Kidney epithelial cell (primary cell): Measurements from ENCODE around the gene TMEM204. TPM values are rescaled to one million over a fixed set of nuclear protein-coding genes. Genes with fewer than 3 reads are reported as not detected.

ENCODE experiments used
- DNase-seq: peaks from one replicate; pipeline ENCODE4 v3.0.0-alpha.2; 2010; ENCODE audit warnings: low read depth
- H3K27me3 ChIP-seq: 2 replicates; pipeline ENCODE4 v1.6.0; 2011; ENCODE audit warnings: low read length; ENCODE audit not compliant: control insufficient read depth, insufficient read depth
- H3K36me3 ChIP-seq: 2 replicates; pipeline ENCODE4 v1.5.1; 2011; ENCODE audit warnings: low read length; ENCODE audit not compliant: control insufficient read depth, insufficient read depth
- H3K4me3 ChIP-seq: 2 replicates; pipeline ENCODE4 v1.5.1; 2011; ENCODE audit warnings: low read depth, mild to moderate bottlenecking, control low read depth, low read length
- total RNA-seq: library from RNA; depleted of rRNA; stranded (reverse); fragments of >200 nt; gene quantifications from 2 replicates; pipeline ENCODE4 v1.2.3, GENCODE V29; 2015
- TF ChIP-seq, protein P1 (sequence below): IDR thresholded peaks from 2 replicates; pipeline ENCODE4 v1.5.1; 2011; ENCODE audit warnings: mild to moderate bottlenecking, moderate library complexity, low read length, control low read depth, inconsistent platforms; ENCODE audit not compliant: insufficient read depth, poor library complexity, severe bottlenecking

Gene TMEM204
- total RNA-seq, 1 donor from 2014 or later = 4.0 TPM

DNA sequence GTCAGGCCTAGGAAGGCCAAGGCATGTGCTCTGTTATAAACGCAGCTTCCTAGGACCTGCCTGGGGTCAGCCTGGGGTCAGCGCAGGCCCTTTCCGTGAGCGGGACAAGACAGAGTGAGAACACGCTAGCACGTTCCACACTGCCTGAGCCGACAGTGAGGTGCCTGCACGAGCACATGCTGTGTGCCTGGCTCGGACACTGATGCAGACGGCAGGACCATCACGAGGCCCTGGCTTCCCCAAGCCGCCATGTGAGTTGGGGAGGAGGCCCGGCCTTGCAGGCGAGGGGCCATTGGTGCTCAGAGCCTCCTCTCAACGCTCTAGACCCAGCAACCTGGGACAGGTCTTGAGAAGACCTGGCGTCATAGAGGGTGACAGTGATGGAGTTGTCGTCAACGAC lies 9.1 kb downstream of the TMEM204 start:
- TF ChIP-seq, protein P1, sequence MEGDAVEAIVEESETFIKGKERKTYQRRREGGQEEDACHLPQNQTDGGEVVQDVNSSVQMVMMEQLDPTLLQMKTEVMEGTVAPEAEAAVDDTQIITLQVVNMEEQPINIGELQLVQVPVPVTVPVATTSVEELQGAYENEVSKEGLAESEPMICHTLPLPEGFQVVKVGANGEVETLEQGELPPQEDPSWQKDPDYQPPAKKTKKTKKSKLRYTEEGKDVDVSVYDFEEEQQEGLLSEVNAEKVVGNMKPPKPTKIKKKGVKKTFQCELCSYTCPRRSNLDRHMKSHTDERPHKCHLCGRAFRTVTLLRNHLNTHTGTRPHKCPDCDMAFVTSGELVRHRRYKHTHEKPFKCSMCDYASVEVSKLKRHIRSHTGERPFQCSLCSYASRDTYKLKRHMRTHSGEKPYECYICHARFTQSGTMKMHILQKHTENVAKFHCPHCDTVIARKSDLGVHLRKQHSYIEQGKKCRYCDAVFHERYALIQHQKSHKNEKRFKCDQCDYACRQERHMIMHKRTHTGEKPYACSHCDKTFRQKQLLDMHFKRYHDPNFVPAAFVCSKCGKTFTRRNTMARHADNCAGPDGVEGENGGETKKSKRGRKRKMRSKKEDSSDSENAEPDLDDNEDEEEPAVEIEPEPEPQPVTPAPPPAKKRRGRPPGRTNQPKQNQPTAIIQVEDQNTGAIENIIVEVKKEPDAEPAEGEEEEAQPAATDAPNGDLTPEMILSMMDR = no peak
- no peaks in the 10 kb centered on the region for H3K36me3 ChIP-seq
- no peak for DNase-seq
- H3K27me3 ChIP-seq = no peaks in the 10 kb centered on the region
- no peak overlapping the region for H3K4me3 ChIP-seq

DNA sequence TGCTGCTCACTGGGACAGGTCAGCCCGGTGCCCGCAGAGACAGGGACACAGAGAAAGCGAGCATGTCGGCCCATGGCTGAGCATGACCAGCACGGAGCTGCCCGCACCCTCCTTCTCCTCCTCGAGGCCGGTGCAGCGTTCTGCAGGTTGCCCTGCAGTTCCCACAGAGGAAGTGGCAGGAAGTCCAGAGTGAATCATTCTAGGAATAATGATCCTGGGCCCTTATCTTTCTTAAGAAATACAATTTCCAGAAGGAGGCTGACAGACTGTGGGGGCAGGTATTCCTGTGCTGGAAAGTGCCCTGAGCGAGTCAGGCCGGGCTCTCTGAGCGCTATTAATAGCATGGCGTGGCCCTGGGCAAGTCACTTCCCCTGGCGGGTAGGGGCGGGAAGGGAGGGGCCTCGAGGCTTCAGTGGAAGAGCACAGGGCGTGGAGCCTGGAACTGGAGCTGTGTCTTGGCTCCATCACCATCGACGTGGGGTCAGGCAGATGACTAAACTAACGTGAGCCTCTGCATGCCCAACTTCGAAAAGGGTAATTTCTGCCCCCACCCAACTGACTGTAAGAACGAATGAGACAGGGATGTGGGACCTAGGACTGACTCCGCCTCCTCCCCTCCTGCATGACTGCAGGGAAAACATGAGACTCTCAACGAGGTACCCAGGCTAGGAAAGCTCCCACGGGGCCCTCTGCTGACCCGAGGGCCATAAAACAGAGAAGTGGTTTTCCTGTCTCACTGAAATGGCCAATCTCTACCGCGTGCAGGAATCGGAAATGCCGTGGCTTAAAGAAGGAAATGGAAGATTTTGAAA lies 9.8 kb downstream of the TMEM204 start:
- Histone ChIP-seq H3K4me3 (no peak overlapping the region), H3K36me3 (no peaks in the 10 kb centered on the region), H3K27me3 (no peaks in the 10 kb centered on the region)
- DNase-seq = peak; percentile 23
- TF ChIP-seq, protein P1 = peak; percentile 7

DNA sequence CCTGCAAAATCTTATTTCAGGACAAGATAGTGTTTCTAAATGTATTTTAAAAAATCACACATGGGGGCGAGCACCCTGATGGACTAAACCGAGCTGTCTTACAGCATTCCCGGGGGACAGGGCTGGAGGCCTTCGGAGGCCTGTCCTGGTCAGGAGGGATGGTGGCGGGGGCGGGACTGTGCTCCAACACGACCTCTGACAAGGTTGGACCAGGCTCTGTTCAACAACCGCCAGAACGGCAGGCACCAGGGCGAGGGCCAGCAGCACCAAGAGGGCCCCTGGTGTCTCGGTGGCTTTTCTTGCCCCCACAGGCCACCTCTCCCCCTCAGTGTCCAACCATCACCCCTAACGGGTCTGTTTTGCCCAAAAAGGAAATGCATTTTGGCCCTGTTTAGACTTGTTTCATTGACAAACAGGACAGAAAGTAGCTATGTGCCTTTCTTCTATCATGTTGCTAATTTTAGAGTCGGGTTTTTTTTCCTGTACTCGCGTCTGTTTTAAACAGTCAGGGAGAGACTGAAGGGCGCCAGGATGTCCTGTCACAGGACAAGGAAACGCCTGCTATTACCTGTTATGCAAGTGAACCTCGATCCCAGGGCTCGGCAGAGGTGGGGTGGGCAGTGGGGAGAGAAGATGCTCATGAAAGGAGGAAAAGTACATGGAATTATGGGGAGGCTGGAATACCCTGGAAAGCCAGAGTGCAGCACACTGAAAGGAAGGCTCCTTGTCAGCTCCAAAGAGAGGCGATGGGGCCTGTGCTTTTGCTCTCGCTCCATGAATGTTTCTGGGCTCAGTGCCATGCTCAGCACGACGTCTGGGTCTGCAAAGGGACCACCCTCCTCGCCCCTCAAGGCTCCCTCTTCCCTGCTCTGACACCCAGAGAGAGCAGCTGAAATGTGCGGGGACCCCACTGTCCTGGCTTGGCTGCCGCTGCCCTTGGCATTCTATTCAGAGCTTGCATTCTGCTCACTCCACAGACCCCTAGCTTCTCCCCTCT lies 11.9 kb downstream of the TMEM204 start:
- no peak overlapping the region for H3K4me3 ChIP-seq
- H3K36me3 ChIP-seq = no peaks in the 10 kb centered on the region
- DNase-seq = no peak
- no peaks in the 10 kb centered on the region for H3K27me3 ChIP-seq
- TF ChIP-seq, protein P1 = no peak

DNA sequence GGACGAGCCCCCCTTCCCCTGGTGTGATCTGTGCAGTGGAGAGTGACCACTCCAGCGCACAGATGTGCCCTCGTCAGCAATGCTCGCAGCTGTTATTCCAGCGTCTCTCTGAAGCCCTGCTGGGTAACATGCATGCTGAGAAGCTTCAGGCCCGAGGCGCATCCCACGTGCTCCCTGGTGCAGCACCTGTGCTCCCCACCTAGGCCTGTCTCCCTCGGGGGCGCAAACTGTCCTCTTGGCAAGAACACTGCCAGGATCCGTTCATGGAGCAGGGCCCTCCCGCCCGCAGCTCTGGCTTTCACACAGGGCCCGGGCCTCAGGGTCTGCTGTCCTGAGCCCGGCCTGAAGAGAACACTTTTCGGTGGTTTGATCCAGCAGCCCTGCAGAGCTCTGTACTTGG lies 13.0 kb downstream of the TMEM204 start:
- H3K4me3 ChIP-seq = no peak overlapping the region
- TF ChIP-seq, protein P1 = no peak
- no peaks in the 10 kb centered on the region for H3K27me3 ChIP-seq
- no peak for DNase-seq
- H3K36me3 ChIP-seq = no peaks in the 10 kb centered on the region

DNA sequence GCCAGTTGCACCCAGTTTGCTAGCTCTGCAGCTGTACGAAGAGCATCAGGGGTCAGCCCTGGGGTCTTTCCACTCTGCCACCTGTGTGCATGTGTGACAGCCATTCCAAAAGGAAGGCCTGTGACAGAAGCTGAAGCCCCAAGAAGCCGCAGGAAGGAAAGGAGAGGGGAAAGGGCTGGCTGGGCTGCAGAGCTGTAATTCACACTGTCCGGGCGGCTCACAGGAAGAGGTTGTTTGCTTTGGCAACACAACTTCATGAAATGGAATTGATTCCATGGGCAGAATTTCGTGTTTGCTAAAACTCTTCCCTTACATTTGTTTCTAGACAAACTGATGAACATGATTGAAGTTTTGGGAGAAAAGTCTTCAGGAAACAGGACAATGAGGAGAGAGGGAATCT lies 14.8 kb downstream of the TMEM204 start:
- TF ChIP-seq, protein P1 = no peak
- Histone ChIP-seq H3K36me3 (no peaks in the 10 kb centered on the region), H3K4me3 (no peak overlapping the region), H3K27me3 (no peaks in the 10 kb centered on the region)
- no peak for DNase-seq
